Measurements from ENCODE around the gene CAMK1D. TPM values are rescaled to one million over a fixed set of nuclear protein-coding genes. Genes with fewer than 3 reads are reported as not detected.
A peak's percentile ranks its signal among the peaks of the same experiment; 100 is the strongest.

The CAMK1D gene
- total and polyA plus RNA-seq, 11 donors: 1.4 to 16.0 (median 2.5) TPM

DNA sequence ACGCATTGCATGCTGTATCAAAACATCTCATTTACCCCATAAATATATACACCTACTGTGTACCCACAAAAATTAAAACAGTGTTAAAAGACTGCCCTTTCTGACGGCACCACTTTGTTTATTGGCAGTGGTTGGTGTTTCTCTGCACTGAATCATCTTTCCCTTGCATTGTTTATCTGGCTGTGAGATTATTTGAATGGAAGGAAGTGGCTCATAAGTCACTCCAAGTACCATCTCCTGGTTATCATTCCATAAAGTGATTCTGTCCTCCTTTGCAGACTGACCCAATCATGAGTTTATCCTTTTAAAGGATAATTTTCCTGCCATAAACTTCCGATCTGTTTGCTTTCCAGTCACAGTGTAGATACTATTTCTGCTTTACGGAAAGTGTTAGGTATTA, 183.8 kb downstream of the CAMK1D start:
- H3K9me3 ChIP-seq: peaks cover 0 to 4% (median 0%) of the 10 kb centered on the region in 12 donors
- no peak for ATAC-seq
- no peak for DNase-seq
- WGBS, 4 donors: 86 to 90% (median 89%) methylated on average over 4 of the region's 4 CpGs
- H3K27me3 ChIP-seq: no peaks in the 10 kb centered on the region
- H3K4me3 ChIP-seq: no peak overlapping the region
- H3K36me3 ChIP-seq: no peaks in the 10 kb centered on the region
- H3K4me1 ChIP-seq: no peaks in the 10 kb centered on the region
- intact Hi-C loops (cut with DNase I): no loop called here
- TF ChIP-seq, protein P1, sequence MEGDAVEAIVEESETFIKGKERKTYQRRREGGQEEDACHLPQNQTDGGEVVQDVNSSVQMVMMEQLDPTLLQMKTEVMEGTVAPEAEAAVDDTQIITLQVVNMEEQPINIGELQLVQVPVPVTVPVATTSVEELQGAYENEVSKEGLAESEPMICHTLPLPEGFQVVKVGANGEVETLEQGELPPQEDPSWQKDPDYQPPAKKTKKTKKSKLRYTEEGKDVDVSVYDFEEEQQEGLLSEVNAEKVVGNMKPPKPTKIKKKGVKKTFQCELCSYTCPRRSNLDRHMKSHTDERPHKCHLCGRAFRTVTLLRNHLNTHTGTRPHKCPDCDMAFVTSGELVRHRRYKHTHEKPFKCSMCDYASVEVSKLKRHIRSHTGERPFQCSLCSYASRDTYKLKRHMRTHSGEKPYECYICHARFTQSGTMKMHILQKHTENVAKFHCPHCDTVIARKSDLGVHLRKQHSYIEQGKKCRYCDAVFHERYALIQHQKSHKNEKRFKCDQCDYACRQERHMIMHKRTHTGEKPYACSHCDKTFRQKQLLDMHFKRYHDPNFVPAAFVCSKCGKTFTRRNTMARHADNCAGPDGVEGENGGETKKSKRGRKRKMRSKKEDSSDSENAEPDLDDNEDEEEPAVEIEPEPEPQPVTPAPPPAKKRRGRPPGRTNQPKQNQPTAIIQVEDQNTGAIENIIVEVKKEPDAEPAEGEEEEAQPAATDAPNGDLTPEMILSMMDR (IDR thresholded peaks at IDR 0.05): no peak
- no peak for TF ChIP-seq POLR2A (IDR thresholded peaks at IDR 0.05)
- H3K27ac ChIP-seq: no peak overlapping the region

DNA sequence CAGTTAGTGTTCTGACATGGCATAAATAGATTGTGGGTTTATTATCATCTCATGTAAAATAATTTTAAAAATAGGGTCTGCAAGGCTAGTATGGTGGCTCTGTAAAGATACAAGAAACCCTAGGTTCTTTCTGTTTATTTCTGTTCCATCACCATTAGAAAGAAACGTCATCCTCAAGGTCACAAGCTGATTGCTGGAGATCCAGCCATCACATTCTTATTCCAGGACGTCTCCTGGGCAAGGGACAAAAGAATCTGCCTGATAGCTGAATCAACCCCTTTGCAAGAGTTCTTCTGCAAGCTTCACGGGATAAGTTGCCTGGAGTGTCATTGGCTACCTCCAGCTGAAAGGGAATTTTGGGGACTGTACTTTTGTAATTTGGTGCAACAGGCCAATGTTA, 184.4 kb downstream of the CAMK1D start:
- ATAC-seq (no peak), DNase-seq (no peak)
- no peaks in the 10 kb centered on the region for H3K4me1 ChIP-seq
- H3K27me3 ChIP-seq: no peaks in the 10 kb centered on the region
- 87 to 90% (median 87%) methylated on average over 3 of the region's 3 CpGs for WGBS, 4 donors
- H3K36me3 ChIP-seq: no peaks in the 10 kb centered on the region
- peaks cover 0 to 4% (median 0%) of the 10 kb centered on the region in 12 donors for H3K9me3 ChIP-seq
- intact Hi-C loops (cut with DNase I): no loop called here
- TF ChIP-seq, protein P1 (IDR thresholded peaks at IDR 0.05): no peak
- TF ChIP-seq POLR2A (IDR thresholded peaks at IDR 0.05): no peak
- H3K27ac ChIP-seq: no peak overlapping the region
- H3K4me3 ChIP-seq: no peak overlapping the region

DNA sequence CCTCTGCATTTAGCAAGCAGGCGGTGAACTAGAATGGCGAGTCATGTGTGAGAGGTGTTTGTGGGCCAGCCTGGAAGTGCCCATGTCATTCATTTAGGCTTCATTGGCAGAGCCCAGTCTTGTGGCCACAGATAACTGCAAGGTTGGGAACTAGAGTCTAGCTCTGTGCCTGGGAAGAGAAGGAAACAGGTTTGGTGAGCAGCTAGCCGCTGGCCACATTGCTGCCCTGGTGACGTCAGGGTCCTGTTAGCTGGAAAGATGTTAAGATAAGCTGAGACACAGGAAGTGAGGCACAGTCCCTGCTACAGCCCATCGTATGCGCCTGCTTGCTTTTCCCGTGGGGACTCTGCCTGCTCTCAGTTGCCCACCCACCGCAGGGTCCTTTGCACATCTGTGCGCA, 185.5 kb downstream of the CAMK1D start:
- ATAC-seq: peak in 1 of 4 donors; percentile 34

DNA sequence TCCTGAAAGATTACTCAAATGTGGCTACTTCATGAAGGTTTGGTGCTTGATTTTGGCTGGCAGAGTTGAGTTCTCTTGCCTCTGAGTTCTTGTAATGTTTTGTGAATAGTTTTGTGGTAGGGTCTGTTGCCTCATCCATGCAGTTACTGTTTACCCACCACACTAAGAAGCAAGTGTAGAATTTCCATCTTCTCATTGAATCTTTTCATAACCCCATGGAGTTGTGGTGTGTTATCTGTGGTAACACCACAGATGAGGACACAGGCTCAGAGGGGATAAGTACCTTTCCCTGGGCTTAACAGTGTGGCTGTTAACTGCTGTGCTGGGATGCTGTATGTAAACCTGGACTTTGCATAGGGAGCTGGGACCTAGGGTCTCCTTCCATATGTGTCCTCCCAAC, 186.3 kb downstream of the CAMK1D start:
- TF ChIP-seq, protein P1 (IDR thresholded peaks at IDR 0.05): no peak
- TF ChIP-seq POLR2A (IDR thresholded peaks at IDR 0.05): no peak
- DNase-seq (no peak), ATAC-seq (no peak)
- no peak overlapping the region for H3K4me3 ChIP-seq
- H3K27me3 ChIP-seq: no peaks in the 10 kb centered on the region
- no peaks in the 10 kb centered on the region for H3K36me3 ChIP-seq
- H3K27ac ChIP-seq: no peak overlapping the region
- H3K9me3 ChIP-seq: peaks cover 0 to 4% (median 0%) of the 10 kb centered on the region in 12 donors
- intact Hi-C loops (cut with DNase I): no loop called here
- peaks cover 0 to 6% (median 0%) of the 10 kb centered on the region in 12 donors for H3K4me1 ChIP-seq

More for the DNA sequence above, 185.5 kb downstream of the CAMK1D start:
- Histone ChIP-seq H3K4me3 (no peak overlapping the region), H3K4me1 (peaks cover 0 to 6% (median 0%) of the 10 kb centered on the region in 12 donors), H3K9me3 (peaks cover 0 to 4% (median 0%) of the 10 kb centered on the region in 12 donors), H3K36me3 (no peaks in the 10 kb centered on the region), H3K27ac (no peak overlapping the region), H3K27me3 (no peaks in the 10 kb centered on the region)
- 66 to 73% (median 72%) methylated on average over 9 of the region's 9 CpGs for WGBS, 4 donors
- TF ChIP-seq POLR2A (IDR thresholded peaks at IDR 0.05): no peak
- TF ChIP-seq, protein P1 (IDR thresholded peaks at IDR 0.05): no peak
- no peak for DNase-seq
- intact Hi-C loops (cut with DNase I): no loop called here

Measured in heart left ventricle (tissue), 16 donors.